DMS114 treated with DMSO at 0.1 percent for 48 hours (cell line): ENCODE results near the gene FANCB.
A peak's percentile ranks its signal among the peaks of the same experiment; 100 is the strongest.

Source experiments
- DNase-seq: peaks from one replicate; lab custom pipeline; 2025; ENCODE audit not compliant: unreplicated experiment; lab: John Stamatoyannopoulos, UW

Gene FANCB

DNA sequence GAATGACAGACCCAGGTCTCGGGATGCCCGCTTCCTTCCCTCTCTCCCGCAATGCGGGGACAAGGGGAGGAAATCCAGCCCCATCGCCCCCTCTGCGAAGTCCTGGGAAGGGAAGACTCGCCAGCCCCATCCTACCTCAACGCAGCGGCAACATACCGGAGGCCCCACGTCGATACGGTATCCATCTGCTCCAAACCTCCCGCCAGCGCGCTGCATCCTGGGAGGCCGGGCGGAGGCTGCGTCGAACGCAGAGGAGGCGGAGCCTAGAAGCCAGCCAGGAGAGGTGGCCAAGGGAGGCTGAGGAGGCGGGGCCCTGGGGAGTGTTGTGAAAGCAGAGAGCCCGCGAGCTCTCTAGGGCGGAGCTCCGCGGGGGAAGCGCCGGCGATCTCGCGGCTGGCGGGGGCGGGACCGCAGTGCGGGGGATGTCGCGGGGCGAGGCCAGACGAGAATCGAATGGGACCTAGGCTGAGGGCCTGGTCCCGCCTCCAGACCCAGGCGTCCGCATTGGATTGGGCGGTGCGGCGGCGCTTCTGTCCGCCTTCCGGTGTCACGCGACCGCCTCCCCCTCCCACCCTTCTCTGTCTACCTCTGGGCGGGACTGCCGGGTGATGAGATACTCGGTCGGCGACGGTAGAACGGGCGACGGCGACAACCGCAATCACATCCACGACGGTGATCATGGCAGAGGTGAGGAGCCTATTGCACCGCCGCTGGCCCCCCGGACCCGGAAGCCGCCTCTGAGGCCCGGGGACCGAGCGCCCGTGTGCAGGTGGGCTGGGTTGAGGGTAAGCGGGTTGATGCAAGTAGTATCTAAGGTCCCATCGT, at the start of gene FANCB, which contains the start of gene MOSPD2:
Gene FANCB, minus strand, starts transcription at position 219 of the 825 bp plus-strand sequence. CDS start 7,559 bp downstream, outside the sequence.
Gene MOSPD2, plus strand, starts transcription at position 571 of the 825 bp plus-strand sequence. Its CDS starts 108 bp downstream, at position 679.
- peak; percentile 90 for DNase-seq

DNA sequence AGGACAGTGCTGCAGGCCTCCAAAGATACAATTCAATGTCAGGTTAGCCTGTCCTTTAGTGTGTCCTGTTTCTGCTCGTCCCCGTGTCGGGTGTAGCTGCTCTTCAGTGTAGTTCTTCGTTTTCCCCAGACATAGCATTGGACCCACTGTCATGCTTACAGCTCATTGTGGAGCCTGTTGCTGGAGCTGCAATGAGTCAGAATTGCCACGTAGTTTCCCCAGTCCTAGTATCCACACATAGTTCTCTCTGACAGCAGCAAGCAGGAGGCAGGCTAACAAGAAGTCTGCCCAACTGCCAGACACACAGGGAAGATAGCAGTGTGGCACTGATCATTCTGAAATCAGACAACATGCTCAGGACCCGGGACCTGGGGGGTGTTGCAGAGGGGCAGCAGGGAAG, 49.6 kb upstream of the FANCB start:
- DNase-seq: no peak

DNA sequence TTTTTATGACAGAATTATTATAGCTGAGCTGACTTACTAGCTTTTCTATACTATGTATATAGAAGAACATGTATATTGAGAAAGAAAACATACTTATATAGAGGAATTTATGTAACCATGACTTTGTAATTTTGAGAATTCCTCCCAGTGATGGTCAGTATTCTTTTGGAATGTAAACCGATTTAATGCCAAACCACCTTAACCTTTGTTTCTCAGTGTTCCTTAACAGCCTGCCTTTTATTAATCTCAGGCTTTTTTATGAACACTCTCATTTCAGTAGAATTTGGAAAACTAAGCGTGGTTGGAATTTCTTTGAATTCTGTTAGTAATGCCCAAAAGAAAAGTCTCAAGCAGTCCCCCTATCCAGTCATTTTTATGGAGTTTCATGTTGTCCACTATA, 47.3 kb upstream of the FANCB start:
- DNase-seq: no peak

DNA sequence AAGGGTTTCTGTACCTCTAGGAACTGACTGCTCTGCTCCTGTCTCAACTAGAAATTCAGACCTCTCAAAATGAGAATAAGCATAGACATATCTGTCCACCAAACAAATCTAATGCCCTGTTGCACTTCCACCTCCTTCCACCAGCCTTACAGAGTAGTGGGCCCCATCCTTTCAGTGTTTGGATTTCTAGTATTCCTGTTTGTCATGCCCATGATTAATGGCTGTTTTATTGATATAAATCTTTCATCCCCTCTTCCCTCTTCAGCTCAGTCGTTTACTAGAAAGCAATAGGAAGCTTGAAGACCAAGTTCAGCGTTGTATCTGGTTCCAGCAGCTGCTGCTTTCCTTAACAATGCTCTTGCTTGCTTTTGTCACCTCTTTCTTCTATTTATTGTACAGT, 46.5 kb upstream of the FANCB start:
- DNase-seq: no peak

DNA sequence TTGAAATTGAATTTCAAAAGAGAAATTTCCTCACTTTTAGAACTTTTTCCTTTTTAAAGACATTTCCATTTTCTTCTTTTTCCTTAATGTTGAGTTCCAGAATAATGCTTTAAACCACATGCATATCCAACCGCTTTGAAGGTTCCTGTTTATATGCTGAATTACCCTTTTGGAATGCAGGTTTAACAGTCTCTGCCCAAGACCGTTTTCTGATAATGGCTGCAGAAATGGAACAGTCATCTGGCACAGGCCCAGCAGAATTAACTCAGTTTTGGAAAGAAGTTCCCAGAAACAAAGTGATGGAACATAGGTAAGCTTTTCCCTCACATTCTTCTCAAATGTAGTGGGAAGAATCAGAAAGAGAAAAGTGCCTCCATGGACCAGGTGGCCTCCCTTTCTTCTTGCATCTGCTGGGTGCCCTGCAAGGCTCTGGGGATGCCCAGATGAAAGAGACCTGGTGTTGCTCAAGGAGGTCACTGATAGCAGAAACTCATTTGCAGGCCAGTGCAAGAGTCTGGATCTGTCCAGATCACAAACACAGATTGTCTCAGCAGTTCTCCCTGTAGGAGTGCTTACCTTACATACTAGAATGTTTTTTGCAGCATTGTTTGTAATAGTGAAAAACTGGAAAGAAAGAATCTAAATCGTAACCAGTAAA, 43.3 kb upstream of the FANCB start:
- DNase-seq: no peak

DNA sequence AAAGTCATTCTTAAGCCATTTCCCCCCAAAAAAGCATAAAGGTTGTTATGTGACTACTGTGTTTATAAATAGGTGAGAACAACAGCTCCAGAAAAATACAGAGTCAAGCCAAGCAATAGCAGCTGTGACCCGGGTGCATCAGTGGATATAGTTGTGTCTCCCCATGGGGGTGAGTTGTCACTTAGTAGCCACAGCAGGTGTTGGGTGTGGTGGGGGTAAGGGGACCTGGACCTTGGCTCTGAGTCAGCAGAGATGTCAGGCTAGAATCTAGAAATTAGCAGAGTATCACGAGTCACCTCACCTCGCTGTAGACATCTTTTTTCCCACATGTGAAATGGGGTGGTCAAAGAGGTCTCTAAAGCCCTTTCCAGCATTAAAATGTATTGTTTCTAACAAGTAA, 42.7 kb upstream of the FANCB start:
- DNase-seq: no peak

DNA sequence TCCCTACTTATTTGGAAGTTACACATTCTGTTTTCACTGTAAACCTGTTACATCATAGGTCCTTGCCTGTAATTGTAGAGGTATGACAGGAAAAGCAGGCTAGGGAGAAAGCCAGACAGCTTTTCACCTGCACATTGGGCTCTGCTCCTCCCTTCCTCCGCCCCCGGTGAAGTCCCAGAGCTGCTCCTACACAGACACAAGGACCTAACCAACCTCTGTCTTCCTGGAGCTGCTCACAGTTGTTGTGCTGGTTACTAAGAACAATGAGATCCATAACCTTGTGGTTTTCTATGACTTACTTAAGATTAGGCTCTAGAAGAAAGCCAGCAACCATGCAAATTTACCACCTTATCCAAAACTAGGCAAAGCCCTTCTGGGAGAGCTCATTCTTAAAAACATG, 40.4 kb upstream of the FANCB start:
- DNase-seq: no peak

DNA sequence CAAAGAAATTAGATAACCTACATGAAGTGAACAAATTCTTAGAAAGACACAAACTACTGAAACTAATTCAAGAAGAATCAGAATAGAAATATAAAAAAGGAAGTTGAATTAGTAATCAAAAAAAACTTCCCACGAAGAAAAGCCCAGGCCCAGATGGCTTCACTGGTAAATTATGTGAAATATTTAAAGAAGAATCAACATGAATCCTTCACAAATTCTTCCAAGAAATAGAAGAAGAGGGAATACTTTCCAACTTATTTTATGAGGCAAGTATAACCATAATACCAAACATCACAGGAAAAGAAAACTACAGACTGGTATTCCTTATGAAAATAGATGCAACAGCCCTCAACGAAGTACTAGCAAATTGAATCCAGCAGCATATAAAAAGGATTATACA, 31.0 kb upstream of the FANCB start:
- no peak for DNase-seq

DNA sequence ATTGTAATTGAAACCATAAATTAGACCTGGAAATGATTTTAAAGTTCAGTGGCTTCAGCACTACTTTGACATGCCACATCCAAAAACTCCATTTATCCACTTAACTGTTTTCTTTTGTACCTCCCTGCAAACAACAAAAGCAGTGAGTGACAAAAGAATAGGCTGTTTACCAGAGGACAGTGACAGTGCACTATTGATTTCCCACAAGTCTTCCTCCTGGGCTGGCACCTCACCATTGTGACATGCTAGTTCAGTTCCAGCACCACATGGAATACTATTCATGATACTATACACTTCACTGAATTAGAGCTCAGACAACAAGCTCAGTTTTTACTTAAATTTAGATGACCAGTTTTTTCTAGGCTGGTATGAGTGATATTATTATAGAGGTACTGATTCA, 29.7 kb upstream of the FANCB start:
- DNase-seq: no peak

DNA sequence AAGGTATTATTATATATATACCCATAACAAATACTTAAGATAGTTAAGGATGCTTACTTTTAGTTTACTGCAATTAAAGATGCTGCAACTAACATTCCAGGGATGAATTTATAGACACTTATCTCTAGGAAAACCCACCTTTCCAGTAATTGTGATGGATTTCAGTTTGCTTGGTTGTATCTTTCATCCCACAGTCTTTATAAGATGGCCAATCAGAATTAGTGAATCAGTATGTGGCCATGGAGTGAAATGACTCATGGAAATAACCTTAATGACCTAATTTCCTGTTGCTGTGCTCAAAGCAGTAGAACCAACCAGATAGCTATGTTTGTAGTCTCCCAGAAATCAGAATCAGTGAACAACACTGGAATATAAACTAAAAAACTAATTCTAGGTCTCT, 26.7 kb upstream of the FANCB start:
- no peak for DNase-seq

DNA sequence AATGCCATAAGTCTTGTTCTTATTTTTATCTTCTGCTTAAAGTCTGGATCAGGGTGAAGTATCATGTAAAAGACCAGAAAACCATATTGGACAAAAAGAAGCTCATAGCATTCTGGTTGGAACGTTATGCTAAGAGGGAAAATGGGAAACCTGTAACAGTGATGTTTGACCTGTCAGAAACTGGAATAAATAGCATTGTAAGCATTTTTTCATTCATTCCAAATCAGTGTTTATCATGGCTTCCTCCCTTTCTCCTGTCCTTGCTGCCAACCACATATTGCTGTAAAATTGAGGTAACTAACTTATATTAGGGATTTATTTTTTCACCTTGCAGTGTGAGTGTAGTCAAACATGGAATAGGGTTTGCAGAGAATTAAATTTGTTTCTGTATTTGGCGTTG, 24.2 kb upstream of the FANCB start:
- DNase-seq: no peak

DNA sequence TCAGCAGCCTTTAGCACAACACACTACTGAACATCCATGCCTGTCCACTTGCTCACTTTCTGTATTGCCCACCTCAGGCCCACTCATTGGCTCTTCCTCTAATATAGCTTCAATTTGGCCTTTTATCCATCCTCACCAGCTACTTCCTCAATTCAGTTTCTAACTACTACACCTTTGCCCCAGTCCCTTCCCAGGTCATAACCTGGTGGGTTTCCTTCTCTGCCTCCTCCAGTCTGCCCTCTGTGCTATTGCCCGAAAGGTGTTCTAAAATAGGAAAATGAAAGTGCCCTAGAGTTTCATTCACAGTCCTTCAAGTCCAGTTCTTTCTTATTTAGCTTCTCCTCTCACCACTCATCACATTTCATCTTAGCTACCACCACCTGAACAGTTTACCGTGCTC, 23.4 kb upstream of the FANCB start:
- no peak for DNase-seq

DNA sequence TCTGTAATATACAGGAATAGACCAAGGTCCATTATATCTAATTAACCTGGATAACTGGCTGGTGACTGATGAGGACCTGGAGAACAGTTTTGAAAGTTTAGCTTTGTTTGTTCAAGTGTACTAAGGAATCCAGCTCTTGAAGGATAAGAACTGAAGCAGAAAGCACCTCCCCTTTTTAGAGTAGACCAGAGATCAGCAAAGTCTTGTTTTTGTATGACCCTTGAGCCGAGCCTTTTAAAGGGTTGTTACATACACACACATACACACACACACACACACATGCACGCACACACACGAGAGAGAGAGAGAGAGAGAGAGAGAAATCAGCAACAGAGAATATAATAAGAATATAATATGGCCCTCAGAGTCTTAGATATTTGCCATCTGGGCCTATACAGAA, 13.4 kb upstream of the FANCB start:
- no peak for DNase-seq

DNA sequence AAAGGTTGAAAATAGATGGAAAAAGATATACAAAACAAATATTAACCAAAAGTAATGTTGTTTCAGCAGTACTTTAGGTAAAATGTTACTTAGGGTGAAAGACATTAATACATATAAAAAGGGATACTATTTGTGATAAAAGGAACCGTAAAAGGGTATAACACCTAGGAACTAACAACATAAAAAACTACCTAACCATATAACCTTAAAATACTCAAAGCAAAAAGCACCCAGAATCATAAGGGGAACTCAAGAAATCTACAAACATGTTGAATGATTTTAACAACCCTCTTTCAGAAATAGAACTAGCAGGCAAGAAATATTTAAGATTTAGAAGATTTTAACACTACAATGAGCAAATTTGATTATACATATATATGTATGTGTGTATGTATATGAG, 11.8 kb upstream of the FANCB start:
- DNase-seq: no peak

DNA sequence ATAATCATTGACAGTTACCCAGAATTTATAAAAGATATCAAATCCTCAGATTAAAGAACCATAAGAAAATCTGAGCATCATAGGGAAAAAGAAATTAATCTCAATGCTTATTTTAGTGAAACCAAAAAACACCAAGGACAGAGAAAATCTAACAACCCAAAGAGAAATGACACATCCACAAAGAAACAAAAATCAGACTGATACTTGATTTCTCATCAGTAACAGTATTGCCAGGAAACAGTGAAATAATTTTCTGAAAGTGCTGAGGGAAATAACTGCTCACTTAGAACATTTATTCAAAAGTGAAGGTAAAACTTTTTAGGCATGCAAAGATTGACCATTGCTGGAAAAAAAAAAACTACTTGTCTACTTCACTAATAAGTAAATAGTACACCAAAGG, 11.0 kb upstream of the FANCB start:
- DNase-seq: no peak

DNA sequence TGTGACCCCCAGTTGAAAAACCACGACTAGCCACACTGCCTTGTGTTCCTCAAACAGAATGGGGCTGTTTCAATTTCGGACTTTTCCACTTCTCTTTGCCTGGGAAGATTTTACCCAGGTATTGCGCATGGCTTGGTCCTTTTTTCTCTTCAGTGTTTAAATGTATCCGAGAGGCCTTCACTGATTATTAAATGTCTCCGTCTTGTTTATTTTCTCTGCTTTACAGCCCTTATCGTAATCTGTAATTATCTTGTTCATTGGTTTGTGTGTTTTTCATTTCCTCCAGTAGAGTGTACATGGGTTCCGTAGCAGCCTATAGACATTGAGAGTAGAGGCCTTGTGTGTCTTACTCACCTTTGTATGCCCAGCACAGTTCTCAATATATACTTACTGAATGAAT, 2.8 kb upstream of the FANCB start:
- no peak for DNase-seq

DNA sequence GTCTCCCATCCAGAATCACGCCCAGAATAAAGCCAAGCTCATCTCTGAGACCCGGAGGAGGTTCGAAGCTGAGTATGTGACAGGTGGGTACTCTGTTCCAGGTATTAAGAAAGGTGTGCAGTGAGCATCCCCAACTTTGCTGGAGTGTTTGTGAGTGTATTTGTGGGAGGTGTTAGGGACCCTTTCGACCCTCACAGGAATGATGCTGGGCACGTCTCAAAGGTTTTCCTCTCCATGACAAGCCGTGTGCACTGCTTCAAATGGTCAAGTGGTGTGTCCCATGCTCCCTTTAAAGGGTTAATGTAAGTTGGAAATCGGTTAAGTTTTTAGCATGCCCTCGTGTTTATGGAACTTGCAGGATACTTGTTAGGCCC, 794 bp upstream of the FANCB start:
- DNase-seq: no peak

DNA sequence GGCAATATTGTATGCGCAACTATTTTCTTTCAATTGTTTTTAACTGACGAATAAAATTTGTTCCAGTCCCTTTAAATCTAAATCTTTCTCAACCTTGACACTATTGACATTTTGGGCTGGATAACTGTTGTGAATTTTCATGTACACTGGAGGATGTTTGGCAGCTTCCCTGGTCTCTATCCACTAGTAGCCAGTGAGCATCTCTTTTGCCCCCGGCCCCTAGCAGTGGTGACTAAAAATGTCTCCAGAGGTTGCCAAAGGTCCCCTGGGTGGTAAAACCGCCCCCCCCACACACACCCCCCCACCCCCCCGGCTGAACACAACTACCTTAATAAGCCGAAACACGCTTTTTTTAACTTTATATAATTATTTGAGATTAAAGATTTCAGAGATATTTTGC, 514 bp downstream of the FANCB start:
- no peak for DNase-seq

DNA sequence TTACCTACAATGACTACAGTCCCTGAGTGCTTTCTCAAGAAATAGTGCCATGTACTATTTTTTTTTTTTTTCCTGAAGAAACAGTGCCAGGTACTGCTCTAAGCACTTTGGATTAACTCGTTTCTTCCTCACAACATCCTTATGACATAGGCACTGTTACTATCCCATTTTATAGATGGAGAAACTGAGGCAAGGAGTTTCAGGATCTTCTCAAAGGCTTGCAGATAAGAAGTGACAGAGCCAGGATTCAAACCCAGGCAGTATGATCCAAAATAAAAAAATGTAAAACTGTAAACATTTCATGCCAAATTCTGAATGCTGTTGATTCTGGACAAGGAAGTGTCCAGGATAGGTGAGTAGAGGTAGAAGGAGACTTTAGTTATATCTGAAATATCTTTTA, 1.1 kb downstream of the FANCB start:
- no peak for DNase-seq

DNA sequence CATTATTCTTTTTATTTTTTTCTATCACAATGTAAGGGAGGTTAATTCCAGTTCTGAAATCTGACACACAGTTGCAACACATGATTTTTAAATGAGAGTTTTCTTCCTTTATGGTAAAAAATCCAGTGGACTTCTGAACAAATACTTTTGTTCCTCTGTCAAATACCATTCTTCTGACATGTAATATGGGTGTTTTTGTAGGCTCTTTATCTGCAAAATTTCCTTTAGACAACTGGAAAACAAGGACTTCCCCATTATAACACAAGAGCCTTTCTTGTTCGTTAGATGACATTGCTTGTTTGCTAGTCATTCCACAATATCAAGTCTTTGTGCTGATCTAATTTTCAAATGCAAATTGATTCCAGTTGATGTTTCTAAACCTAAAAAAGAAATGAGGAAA, 7.7 kb downstream of the FANCB start:
- no peak for DNase-seq

DNA sequence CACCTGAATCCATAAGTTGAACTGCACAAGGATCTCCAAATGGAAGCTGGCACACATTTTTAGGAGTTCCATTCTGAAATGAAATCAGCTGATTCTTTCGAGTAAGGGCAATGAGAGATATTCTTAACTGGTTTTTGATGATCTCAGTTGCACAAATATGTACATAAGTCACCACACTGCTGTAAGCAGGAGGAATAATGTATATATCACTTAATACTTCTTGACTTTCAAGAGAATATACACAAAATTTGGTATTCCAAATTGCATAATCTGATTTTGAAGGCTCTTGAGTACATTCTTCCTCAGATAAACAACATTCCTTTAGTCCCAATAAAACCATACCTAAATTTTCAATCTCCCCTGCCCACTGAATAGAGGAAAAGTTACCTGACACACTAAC, 8.2 kb downstream of the FANCB start:
- no peak for DNase-seq

DNA sequence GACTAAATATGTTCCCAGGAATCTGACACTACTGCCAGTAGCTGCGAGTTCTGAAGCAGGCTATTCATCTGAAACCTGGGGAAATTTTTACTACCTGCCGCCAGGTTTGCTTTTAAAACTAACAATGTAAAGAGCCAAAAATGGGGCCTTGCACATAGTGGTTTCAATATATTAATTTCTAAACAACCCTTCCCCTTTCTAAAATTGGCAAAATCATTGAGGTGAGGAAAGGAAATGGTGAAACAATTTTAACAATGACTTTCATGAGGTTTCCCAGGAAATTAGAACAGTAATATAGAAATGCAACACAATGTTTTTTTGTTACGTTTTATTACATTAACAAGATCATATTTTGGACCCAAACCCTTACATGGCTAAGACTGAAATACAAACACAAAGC, 21.3 kb downstream of the FANCB start:
- no peak for DNase-seq

DNA sequence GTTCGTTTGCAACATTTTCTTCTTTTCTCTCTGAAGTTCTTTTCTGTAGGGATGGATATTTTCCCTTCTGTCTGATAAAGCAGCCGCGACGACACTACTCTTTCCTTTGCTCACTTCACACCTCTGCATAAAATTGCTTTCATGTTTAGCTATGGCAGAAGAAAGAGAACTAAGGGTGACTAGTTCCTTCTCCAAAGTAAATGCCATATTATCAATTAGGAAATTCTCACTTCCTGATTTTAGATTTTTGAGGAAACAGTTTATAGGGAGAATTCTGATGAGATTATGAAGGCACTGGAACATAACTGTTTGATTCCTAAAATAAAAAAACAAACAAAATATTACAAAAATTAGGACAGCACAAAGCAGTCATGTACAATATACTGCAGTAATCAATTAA, 29.2 kb downstream of the FANCB start:
- DNase-seq: no peak
